SK-MEL-5 (cell line): ENCODE data around the gene DYNC1LI2. TPM values are rescaled to one million over a fixed set of nuclear protein-coding genes. Genes with fewer than 3 reads are reported as not detected.
"Not testable (repeated sequence)": the region's sequence is repeated elsewhere in the genome, so short reads cannot be mapped to it uniquely, and the experiment has no call there.

Experiments
- DNase-seq: peaks from one replicate; pipeline ENCODE4 v3.0.0-alpha.2; 2016; ENCODE audit warnings: low read depth, low spot score
- in situ Hi-C: cut with HindIII; loops from 2 replicates; pipeline ENCODE4 v1.10.0; 2016; ENCODE audit warnings: low sequenced_read_pairs, high pct_unique_total_duplicates, low pct_unique_long_range_greater_than_20kb
- total RNA-seq: library from RNA; depleted of rRNA; stranded (reverse); fragments of >200 nt; shearing (Covaris generic); gene quantifications from 2 replicates; pipeline ENCODE4 v1.2.3, GENCODE V29; 2014; rRNA removed

DYNC1LI2 gene
- total RNA-seq, 1 experiment from 2014 or later, result 127 TPM

DNA sequence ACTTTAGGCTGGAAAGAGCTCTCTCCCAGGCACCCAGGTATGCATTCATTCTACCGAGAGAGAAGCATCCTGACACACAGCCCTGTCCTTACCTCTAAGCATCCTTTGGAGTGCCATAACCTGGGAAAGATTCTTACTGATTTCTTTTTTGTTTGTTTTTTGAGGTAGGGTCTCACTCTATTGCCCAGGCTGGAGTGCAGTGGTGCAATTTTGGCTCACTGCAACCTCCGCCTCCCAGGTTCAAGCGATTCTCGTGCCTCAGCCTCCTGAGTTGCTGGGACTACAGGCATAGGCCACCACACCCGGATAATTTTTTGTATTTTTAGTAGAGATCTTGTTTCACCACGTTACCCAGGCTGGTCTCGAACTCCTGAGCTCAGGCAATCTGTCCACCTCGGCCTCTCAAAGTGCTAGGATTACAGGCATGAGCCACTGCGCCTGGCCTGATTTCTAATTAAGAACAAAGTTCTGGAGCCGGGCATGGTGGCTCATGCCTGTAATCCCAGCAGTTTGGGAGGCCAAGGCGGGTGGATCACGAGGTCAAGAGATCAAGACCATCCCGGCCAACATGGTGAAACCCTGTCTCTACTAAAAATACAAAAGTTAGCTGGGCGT is 65.8 kb downstream of the DYNC1LI2 start:
- DNase-seq, in situ Hi-C loops: not testable (repeated sequence)

DNA sequence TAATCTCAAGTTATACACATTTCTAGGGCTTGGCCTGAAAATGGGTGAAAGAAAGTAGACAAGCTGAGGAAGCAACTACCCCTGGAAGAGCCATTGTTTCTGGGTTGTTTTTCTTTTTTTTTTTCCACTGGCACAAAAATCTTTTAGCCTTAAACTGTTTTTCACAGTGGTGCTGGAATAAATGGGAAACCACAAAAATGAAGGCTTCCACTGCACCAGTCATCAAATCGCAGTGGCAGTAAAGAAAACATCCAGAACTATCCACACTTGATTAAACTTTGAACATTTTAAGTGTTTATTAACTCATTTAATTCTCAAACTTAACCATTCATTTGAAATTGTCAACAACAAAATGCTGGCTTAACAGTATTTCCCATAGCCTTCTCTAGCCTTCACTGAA is 69.1 kb downstream of the DYNC1LI2 start:
- DNase-seq, result no peak
- in situ Hi-C loops, result no loop called here

DNA sequence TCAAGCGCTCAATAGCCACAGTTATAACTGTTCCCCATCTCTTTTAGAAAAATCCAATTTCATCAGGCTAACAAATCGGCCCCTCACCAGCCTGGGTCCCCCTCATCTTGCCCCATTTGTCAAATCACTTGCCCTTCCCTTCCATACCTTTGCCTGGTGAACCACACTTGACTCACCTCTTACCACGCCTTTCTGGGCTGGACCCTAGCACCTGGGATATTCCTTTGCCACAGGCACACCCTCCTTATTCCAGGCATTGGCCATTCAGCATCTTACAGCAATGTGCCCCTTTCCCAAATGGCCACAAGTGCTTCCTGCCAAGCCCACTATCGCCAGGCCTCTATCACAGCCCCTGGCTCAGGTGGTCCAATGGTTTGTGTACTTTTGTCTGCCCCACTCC is 69.7 kb downstream of the DYNC1LI2 start:
- no peak for DNase-seq
- in situ Hi-C loops, result no loop called here

DNA sequence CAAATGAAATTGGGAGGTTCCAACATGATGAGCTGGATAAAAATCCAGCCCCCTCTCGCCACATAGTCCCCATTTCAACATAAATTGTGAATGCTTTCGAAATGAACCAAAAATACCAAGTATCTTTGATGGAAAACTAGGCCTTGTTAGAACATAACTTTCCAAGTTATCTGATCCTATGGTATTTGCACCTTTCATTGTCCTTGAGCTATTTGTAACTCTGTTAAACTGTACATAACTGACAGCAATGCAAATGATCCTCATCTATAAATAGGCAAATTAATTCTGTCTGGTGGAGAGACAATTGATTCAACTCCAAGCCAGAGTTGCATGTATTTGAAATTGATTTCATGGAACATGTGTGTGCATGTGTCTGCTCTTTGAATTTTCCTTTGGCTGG is 73.1 kb downstream of the DYNC1LI2 start:
- in situ Hi-C loops, result no loop called here
- no peak for DNase-seq

DNA sequence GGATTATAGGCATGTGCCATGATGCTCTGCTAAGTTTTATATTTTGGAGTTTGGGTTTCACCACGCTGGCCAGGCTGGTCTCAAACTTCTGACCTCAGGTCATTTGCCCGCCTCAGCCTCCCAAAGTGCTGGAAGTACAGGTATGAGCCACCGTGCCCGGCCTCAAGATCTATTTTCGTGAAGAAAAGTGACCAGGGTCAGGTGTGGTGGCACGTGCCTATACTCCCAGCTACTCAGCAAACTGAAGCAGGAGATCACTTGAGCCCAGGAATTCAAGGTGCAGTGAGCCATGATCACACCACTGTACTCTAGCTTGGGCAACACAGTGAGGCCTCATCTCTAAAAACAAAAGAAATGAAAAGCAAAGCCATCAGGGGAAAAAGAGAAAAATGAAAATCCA is 73.6 kb downstream of the DYNC1LI2 start:
- no peak for DNase-seq
- in situ Hi-C loops, result no loop called here

DNA sequence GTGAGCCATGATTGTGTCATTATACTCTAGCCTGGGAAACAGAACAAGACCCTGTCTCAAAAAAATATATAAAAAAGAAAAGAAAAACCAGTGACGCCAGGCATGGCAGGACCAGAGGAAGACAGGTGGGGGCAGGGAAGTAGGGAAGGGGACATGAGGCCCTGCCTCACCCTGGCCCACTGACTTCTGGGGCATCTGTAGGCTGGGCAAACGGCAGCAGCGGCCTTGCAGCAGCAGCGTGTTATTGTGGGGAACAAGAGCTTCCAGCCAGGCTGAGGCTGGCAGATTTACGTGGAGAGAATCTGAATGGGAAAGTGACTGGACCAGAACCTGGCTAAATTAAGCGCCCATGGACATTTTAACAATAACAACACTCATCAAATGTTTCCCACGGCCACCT is 74.2 kb downstream of the DYNC1LI2 start:
- no peak for DNase-seq
- in situ Hi-C loops, result no loop called here

DNA sequence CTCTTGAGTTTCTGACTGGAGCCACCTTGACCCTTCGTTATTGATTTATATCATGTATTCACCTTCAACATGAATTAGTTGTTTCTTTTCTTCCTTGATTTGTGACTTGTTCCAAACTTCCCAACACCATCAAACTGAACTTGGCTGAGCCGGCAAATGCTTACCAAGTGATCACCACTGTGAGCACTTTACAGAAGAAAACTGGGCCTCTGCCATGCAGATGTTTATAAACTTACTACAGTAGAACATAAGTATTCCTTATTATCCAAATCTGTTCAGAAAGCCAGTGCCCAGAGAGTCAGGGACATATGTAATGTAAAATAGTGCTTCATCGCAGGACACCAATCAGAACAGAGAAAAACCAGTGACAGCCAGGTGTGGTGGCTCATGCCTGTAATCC is 74.8 kb downstream of the DYNC1LI2 start:
- in situ Hi-C loops, result no loop called here
- no peak for DNase-seq

DNA sequence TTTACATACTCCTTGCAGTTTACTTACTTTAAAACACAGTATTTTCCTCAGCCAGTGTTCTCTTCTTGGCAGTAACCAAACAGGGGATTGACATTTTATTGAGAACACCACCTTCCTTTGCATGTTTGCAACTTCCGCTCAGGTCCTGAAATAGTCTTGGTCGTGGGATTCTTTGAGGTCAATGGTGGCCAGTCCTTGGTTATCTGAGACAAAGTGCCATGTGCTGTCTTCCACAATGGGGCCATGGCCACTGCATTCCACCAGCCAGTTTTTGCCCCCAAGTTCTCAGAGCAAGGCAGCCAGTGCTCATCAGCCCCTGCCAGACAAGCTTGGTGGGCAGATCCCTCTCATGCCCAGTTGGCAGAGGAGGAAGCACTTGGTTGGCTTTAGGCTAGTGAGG is 77.7 kb downstream of the DYNC1LI2 start:
- no peak for DNase-seq
- in situ Hi-C loops, result no loop called here

Other genes with a start within 250 kb of the DYNC1LI2 start
- gene TK2, start 201.5 kb downstream of the DYNC1LI2 start, total RNA-seq, result 19.7 and 23.6 TPM in 2 replicates
- gene CKLF, start 199.0 kb downstream of the DYNC1LI2 start, total RNA-seq, result 86.7 and 87.6 TPM in 2 replicates
- 0.77 and 1.1 TPM in 2 replicates for gene CMTM1, start 185.2 kb downstream of the DYNC1LI2 start, total RNA-seq
- not detected in 2 replicates for gene CMTM2, start 172.1 kb downstream of the DYNC1LI2 start, total RNA-seq
- 7.9 and 9.1 TPM in 2 replicates for gene CMTM3, start 146.9 kb downstream of the DYNC1LI2 start, total RNA-seq
- gene CMTM4, start 54.9 kb downstream of the DYNC1LI2 start, total RNA-seq, result 32.7 and 36.9 TPM in 2 replicates
- gene TERB1, start 50.0 kb upstream of the DYNC1LI2 start, total RNA-seq, result not detected in 2 replicates
- 110 and 114 TPM in 2 replicates for gene NAE1, start 79.4 kb upstream of the DYNC1LI2 start, total RNA-seq
- gene CA7, start 92.8 kb upstream of the DYNC1LI2 start, total RNA-seq, result not detected in 2 replicates
- gene PDP2, start 128.9 kb upstream of the DYNC1LI2 start, total RNA-seq, result 7.8 and 11.0 TPM in 2 replicates
- gene CDH16, start 167.3 kb upstream of the DYNC1LI2 start, total RNA-seq, result not detected in 2 replicates
- gene RRAD, start 173.9 kb upstream of the DYNC1LI2 start, total RNA-seq, result not detected in 2 replicates
- gene CIAO2B, start 182.8 kb upstream of the DYNC1LI2 start, total RNA-seq, result 134 and 148 TPM in 2 replicates
- gene CES2, start 183.9 kb upstream of the DYNC1LI2 start, total RNA-seq, result 14.8 and 19.4 TPM in 2 replicates
- gene CES3, start 209.7 kb upstream of the DYNC1LI2 start, total RNA-seq, result 0.29 and 1.5 TPM in 2 replicates
- gene CES4A, start 237.0 kb upstream of the DYNC1LI2 start, total RNA-seq, result not detected in 2 replicates